T47D (cell line): ENCODE data around the gene ZNF253.
"Not testable (repeated sequence)": the region's sequence is repeated elsewhere in the genome, so short reads cannot be mapped to it uniquely, and the experiment has no call there.

Experiments used
- DNase-seq, 2 experiments: peaks; one replicate each; pipeline versions ENCODE4 v3.0.0 to v3.0.0-alpha.2; 2011 to 2012; ENCODE audit warnings: low read depth in 1 of 2, low spot score in 1 of 2
- JUND ChIP-seq: IDR thresholded peaks from 2 replicates; pipeline ENCODE4 v1.6.1; 2012; ENCODE audit warnings: low read depth
- in situ Hi-C: cut with HindIII; loops from 2 replicates; pipeline ENCODE4 v1.10.0; 2016; ENCODE audit warnings: low sequenced_read_pairs, low pct_unique_long_range_greater_than_20kb

The ZNF253 gene

DNA sequence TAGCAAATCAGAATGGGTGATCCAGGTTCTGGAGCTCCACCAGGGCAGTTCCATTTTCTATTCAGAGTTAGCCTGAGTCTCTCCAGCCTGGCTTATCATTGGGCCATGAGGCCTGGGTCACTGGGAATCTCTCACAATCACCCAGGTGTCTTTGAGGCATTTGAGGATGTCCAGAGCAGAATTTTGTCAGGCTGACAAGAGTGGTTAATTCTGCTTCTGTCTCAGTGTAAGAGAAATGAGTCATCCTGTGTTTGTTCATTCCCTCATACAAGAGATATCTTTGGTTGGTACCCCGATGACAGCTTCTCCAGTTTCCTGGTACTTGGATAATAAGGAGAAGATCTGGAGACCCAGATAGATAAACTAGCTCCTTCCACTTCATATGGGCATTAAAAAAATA, 45.5 kb downstream of the ZNF253 start:
- no peak for DNase-seq
- in situ Hi-C loops, result no loop called here
- no peak for TF ChIP-seq JUND

DNA sequence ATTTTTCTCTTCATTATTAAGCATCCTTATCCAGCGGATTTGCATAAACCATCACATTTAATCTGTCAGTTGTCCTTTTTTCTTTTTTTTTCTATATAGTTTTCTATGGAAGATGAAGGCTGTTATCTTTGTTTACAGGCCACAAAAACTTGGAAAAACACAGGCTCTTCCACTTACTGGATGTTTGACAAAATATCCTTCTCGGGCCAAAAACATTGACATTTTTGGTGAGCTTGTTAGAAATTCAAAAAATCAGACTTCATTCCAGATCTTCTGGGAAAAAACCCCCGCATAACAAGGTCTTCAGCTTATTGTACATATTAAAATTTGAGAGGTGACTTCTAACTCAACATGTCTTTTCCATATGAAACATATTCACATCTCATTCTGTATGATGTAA, 48.9 kb downstream of the ZNF253 start:
- no peak for TF ChIP-seq JUND
- DNase-seq, result no peak
- in situ Hi-C loops, result no loop called here

DNA sequence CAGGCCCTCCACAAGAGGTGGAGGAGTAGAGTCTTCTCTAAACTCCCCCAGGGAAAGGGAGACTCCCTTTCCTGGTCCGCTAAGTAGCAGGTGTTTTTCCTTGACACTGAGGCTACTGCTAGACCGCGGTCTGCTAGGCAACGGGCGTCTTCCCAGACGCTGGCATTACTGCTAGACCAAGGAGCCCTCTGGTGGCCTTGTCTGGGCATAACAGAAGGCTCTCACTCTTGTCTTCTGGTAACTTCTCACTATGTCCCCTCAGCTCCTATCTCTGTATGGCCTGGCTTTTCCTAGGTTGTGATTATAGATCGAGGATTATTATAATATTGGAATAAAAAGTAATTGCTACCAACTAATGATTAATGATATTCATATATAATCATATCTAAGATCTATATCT, 64.7 kb downstream of the ZNF253 start:
- peak in 1 of 2 experiments; percentile 6 for DNase-seq
- in situ Hi-C loops, result not testable (repeated sequence)

DNA sequence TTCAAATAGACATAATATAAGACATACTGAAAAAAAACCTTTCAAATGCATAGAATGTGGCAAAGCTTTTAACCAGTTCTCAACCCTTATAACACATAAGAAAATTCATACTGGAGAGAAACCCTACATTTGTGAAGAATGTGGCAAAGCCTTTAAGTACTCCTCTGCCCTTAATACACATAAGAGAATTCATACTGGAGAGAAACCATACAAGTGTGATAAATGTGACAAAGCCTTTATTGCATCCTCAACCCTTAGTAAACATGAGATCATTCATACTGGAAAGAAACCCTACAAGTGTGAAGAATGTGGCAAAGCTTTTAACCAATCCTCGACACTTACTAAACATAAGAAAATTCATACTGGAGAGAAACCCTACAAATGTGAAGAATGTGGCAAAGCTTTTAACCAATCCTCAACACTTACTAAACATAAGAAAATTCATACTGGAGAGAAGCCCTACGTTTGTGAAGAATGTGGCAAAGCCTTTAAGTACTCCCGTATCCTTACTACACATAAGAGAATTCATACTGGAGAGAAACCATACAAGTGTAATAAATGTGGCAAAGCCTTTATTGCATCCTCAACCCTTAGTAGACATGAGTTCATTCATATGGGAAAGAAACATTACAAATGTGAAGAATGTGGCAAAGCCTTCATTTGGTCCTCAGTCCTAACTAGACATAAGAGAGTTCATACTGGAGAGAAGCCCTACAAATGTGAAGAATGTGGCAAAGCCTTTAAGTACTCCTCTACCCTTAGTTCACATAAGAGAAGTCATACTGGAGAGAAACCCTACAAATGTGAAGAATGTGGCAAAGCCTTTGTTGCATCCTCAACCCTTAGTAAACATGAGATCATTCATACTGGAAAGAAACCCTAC, 68.0 kb downstream of the ZNF253 start:
- DNase-seq, in situ Hi-C loops: not testable (repeated sequence)

DNA sequence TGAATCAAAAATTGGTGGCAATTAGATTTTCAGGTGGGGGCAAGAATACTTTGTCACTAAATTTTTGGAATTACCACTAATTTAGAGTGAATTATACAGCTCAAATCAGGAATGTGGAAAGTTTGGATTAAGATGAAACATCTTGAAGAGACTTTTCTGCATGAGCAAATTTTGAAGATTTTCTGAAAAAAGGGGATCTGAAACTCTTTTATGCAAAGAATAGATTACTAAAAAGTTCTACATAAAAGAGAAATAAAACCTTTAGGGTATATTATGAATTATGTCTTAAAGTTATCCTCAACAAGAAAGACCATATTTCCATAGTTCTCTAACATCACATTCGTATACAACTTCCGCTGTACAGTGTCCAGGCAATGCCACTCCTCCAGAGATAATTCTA, 71.7 kb downstream of the ZNF253 start:
- in situ Hi-C loops, result no loop called here
- no peak for TF ChIP-seq JUND
- no peak for DNase-seq

DNA sequence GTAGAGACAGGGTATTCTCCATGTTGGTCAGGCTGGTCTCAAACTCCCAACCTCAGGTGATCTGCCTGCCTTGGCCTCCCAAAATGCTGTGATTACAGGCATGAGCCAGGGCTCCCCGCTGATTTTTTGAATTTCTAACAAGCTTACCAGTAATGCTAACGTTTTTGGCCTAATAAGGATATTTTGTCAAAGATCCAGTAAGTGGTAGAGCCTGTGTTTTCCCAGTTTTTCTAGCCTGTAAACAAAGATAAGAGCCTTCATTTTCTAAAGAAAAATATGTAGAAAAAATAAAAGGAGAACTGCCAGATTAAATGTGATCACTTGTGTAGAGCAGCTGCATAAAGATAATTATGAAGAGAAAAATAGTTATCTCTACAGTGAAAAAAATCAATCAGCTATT, 72.8 kb downstream of the ZNF253 start:
- in situ Hi-C loops, result no loop called here
- DNase-seq, result no peak

DNA sequence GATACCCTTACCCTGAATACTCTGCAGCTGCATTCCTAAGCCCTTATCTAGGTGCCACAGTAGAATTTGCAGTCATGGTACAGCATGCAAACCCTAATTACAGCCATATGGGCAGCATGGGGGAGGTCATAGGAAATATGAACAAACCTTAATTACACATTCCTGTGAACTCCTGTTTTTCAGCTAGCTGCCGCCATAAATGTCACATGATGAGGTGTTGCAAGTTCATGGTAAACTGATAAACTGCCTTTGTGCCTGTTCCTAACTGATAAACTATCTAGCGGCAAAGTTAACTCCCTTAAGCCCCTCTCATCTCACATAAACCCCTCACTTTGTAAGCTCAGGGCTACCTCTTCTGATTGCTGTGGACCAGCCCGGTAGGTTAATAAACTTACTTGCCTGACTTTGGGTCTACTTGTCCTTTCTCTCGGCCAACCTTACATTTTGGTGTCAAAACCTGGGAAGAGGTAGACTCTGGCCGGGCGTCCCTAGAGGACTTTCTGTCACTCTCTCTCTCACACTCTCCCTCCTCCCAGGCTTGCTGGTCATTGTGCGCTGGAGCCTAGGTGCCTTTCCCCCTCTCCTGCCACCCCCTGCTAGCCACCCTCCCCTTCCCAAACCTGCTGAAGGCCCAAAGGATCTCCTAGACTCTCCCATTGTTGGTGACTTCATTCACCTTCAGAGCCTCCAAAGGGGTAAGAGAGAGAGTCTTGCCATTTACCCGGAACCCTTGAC, 78.3 kb downstream of the ZNF253 start:
- no peak for DNase-seq
- no peak for TF ChIP-seq JUND
- in situ Hi-C loops, result no loop called here

More for the DNA sequence above, 72.8 kb downstream of the ZNF253 start:
- no peak for TF ChIP-seq JUND
